Bone marrow (tissue), 2 donors: ENCODE results near the gene PRRT2.

Source experiments
- DNase-seq, 2 donors: peaks; one replicate each; lab custom pipeline; 2025; lab: John Stamatoyannopoulos, UW

PRRT2 gene

DNA sequence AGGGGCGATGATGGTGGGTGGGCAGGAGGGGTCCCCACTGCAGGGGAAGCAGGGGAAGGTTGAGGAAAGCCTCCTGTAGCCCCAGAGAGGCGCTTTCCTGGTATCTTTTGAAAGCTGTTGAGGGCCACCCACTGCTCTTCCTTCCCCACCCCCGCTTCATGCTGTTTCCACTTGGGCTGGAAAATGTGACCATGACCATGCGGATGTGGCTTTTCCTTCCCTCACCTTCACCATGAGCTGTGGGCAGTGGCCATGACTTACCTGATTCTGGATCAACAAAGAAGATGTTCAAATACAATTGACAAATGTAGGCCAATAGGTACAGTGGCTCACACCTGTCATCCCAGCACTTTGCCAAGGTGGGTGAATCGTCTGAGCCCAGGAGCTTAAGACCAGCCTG, 22.1 kb downstream of the PRRT2 start:
- DNase-seq = no peak

DNA sequence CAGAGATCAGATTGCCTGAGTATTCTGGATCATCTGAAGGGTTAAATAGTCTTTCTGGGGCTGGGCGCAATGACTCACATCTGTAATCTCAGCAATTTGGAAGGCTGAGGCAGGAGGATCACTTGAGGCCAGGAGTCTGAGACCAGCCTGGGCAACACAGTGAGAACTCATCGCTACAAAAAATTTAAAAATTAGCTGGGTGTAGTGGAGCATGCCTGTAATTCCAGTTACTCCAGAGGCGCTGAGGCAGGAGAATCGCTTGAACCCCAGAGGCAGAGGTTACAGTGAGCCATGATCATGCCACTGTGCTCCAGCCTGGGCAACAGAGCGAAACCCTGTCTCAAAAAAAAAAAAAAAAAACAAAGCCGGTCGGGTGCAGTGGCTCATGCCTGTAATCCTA, 23.9 kb downstream of the PRRT2 start:
- DNase-seq = no peak

DNA sequence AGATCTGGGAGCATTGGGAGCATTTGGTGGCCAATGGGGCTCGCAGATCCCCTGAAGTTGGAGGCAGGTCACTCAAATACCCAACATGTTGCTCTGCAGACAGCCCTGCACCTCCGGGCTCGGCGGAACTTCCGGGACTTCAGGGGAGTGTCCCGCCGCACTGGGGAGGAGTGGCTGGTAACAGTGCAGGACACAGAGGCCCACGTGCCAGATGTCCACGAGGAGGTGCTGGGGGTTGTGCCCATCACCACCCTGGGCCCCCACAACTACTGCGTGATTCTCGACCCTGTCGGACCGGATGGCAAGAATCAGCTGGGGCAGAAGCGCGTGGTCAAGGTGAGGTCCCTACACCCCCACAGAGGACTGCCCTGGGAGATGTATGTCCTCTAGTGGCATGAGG, 24.6 kb downstream of the PRRT2 start:
- no peak for DNase-seq

DNA sequence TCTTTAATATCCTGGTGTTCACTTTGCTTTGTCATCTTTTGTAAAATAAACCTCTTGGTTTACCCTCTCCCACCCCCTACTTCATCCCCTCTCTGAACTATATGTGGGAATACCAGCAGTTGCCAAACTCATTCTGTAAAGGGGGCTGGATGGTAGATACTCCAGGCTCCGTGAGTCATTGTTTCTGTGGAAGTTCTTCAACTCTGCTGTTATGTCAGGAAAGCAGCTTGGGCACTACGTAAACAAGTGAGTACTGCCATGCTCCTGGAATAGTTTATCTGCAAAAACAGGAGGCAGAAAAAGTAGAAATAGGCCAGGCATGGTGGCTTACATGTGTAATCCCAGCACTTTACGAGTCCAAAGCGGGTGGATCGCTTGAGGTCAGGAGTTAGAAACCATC, 25.8 kb downstream of the PRRT2 start:
- DNase-seq = no peak

DNA sequence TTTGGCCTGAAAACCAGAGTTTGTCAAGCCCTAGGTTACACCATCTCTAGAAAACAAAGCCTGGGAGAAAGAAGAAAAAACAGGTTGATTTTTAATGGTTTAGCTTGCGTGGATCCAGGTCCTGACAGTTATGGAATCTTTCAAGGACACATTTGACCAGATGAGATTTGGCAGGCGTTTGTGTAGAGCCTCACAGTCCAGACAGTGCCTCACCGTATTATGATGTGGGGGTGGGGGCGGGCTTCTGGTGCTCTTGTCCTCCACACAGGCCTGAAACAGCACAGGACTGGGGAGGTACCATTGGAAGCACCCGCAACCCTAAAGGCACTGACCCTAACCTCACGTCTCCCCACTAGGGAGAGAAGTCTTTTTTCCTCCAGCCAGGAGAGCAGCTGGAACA, 27.8 kb downstream of the PRRT2 start:
- DNase-seq = no peak

DNA sequence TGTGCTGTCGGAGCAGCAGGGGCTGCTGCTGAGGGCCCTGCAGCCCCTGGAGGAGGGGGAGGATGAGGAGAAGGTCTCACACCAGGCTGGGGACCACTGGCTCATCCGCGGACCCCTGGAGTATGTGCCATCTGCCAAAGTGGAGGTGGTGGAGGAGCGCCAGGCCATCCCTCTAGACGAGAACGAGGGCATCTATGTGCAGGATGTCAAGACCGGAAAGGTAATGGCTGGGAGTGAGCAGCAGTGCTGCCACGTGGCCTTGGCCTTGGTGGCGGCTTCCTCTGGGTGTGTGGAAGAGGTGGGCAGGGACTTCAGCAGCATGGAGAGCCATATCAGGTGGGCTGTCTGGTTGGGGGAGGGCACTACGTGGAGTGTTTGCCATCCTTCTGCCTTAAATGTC, 28.2 kb downstream of the PRRT2 start:
- no peak for DNase-seq

DNA sequence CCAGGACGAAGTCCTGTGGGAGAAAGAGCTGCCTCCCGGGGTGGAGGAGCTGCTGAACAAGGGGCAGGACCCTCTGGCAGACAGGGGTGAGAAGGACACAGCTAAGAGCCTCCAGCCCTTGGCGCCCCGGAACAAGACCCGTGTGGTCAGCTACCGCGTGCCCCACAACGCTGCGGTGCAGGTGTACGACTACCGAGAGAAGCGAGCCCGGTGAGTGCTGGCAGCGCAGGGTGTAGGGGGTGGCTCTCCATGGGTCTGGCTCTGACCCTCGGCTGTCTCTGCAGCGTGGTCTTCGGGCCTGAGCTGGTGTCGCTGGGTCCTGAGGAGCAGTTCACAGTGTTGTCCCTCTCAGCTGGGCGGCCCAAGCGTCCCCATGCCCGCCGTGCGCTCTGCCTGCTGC, 29.6 kb downstream of the PRRT2 start:
- DNase-seq = no peak

DNA sequence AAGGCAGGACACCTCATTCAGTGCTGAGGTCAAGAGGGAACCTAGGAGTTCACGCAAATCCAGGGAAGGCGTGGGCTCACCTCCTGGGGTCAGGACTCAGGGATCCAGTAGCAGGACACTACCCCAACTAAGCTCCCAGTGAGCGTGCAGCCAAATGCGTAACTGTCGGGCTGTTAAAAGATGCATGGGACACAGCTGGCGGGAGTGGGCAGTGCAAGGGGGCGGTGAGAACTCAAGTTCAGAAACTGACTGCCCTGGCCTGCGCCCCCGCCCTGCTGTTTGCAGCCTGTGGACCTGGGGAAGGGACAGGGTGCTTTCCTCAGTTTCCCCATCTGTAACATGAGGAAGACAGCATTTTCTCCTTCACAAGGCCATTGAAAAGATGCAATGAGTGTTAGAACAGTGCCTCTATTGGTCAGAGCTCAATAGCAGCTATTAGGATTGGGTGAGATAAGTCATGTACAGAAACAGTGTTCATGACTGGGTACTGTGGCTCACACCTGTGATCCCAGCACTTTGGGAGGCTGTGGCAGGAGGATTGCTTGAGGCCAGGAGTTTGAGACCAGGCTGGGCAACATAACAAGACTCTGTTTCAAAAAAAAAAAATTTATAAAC, 30.8 kb downstream of the PRRT2 start:
- no peak for DNase-seq

DNA sequence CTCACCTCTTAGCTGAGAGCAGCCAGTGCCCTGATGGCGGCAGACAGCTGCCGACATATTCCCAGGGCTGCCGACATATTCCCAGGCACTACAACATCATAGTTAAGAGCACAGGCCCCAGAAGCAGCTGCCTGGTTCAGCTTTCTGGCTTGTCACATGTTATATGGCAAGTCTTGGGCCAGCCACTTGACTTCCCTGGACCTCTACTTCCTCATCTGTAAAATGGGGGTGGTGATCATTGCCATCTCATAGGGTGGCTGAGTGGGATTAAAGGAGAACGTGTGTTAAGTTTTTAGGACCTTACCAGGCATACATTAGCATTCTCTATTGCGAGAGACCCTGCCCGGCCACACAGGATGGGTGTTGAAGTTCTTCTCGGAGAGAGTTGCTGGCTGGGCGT, 31.9 kb downstream of the PRRT2 start:
- no peak for DNase-seq

DNA sequence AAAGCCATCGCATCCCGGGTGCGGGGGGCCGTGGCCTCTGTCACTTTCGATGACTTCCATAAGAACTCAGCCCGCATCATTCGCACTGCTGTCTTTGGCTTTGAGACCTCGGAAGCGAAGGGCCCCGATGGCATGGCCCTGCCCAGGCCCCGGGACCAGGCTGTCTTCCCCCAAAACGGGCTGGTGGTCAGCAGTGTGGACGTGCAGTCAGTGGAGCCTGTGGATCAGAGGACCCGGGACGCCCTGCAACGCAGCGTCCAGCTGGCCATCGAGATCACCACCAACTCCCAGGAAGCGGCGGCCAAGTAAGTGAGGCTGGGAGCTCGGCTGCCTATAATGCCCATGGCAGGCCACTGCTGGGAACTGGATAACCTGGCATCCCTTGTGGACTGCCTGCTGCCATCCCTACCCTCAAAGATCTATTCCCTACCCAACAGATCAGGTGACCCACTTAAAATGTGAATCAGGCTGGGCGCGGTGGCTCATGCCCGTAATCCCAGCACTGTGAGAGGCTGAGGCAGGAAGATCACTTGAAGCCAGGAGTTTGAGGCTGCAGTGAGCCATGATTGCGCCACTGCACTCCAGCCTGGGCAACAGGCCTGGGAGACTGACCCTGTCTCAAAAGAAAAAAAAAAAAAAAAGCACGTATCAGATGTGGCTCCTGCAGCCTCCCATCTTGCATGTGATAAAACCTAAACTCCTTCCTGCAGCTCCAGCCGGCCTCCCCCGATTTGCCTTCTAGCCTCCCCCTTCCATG, 32.8 kb downstream of the PRRT2 start:
- no peak for DNase-seq

DNA sequence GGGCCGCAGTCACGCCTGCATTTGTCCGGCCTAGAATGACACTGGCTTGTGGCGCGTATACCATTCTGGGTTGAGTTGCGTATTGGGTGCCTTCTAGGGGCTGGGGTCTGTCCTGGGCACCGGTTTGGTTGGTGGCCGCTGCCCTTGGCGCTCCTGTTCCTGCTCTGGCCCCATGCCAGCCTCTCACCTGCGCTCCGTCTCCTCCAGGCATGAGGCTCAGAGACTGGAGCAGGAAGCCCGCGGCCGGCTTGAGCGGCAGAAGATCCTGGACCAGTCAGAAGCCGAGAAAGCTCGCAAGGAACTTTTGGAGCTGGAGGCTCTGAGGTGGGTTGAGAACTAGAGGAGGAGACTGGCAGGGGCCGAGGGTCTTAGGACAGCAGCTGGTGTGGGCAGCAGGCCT, 33.7 kb downstream of the PRRT2 start:
- DNase-seq = no peak

DNA sequence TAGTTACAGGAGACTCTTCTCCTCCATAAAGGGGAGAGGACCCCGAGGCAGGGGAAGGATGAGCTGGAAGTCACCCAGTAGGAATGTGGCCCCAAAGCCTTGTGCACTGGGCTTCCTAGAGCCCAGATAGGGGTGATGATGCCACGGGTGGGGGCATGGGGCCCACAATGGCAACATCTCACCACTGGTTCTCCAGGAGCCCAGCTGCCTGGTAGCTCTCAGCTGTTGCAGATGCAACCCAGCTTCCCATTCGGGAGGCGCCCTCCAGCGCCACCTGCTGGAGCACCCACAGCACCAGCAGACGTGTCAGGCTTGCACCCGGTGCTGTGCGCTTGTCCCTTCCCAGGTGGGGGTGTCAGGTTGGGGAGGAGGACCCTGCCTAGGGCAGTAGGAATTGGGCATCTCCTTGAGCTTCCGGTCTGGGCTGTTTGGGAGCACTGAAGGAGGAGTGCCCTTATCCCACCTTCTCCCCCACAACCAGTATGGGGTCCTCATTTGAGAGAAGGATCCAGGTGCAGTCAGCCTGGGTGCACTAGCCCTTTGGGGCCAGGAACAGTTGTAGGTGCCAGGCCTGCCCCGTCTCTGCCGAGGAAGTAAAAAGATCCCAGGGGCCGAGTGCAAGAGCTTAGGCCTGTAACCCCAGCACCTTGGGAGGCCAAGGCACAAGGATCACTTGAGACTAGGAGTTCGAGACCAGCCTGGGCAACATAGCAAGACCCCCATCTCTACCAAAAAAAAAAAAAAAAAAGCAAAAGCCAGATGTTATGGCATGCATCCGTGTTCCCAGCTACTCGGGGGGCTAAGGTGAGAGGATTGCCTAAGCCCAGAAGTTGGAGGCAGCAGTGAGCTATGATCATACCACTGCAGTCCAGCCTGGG, 36.7 kb downstream of the PRRT2 start:
- DNase-seq = peak; percentile 36 to 48

DNA sequence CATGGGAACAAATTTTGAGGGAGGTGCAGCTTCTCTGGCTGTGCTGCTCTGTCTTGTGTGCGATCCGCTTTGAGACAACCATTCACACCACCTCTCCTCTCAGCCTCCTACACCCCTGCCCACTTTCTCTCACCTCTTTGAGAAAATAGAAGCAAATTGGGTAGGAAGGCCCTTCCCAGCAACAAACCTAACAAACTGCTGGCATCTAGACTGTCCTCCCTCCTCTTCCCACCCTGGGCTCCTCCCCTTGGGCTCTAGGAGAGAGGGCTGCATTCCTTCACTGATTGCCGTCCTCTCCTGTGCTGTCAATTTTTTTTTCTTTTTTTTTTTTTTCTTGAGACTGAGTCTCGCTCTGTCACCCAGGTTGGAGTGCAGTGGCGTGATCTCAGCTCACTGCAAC, 37.5 kb downstream of the PRRT2 start:
- no peak for DNase-seq

DNA sequence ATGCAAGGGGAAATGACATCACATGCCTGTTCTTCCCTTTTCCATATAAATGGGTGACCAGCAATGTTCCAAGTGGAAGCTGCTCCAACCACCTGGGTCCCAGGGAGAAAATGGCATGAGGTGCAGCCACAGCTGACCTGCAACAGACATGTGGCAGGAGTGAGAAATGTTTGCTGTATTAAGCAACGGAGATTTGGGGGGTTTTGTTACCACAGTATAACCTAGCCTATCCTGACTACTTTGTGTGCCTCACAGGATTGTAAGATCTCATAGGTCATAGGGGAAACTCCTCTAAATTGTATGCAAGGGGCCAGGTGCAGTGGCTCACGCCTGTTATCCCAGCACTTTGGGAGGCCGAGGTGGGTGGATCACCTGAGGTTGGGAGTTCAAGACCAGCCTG, 39.0 kb downstream of the PRRT2 start:
- DNase-seq = no peak

DNA sequence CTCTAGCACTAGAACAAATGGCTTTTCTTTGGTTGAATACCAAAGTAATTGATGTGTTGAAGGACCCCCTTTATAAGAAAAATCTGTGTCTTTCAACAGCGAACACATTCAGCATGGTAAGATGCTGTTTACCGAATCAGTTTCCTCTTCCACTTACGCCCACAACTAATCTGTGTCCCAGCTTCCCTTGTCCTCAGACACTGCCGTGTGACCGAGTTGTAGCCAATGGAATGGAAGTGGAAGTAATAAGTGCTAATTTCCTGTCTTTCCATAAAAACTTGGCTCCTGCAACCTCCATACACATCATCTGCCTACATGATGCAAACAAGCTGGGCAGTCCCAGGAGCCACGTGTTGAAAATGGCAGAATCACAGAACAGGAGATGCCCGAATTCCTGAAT, 40.7 kb downstream of the PRRT2 start:
- no peak for DNase-seq

DNA sequence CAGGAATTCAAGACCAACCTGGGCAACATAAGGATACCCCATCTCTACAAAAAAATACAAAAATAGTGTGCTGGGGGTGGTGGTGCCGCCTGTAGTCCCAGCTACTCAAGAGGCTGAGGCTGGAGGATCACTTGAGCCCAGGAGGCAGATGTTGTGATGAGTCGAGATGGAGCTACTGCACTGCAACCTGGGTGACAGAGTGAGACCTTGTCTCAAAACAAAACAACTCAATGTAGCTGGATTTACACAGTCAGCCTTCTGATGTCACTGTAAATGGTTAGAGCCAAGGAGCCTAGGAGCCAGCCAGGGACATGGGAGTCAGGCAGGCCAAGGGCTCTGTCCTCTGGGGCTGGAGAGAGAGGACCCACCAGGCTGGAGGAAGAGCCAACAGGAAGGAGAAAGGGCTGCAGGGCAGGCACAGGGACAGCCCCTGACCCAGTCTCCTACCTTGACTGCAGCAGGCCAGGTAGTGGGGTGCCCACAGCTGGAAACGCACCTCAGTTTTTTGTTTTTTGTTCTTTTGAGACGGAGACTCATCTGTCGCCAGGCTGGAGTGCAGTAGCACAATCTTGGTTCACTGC, 42.6 kb downstream of the PRRT2 start:
- no peak for DNase-seq

DNA sequence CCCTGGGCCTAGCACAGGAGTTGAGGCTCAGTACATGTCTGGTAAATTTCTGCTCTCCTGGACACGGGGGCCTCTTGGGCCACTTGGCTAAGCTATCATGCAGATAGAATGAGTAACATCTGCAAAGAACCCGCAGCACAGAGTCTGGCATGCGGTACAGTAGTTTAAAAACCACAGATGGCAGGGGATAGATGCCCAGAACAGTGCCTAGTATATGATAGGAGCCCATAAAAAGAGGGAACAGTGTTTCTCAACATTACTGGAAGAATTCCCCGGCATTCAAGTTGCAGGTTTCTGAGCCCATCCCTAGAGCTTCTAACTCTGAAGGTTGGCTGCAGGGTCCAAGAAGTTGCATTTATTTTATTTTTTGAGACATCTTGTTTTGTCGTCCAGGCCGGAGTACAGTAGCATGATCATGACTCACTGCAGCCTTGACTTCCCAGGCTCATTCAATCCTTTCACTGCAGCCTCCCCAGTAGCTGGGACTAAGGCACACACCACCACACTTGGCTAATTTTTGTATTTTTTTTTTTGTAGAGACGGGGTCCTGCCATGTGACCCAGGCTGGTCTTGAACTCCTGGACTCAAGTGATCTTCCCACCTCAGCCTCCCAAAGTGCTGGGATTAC, 45.3 kb downstream of the PRRT2 start:
- DNase-seq = no peak

DNA sequence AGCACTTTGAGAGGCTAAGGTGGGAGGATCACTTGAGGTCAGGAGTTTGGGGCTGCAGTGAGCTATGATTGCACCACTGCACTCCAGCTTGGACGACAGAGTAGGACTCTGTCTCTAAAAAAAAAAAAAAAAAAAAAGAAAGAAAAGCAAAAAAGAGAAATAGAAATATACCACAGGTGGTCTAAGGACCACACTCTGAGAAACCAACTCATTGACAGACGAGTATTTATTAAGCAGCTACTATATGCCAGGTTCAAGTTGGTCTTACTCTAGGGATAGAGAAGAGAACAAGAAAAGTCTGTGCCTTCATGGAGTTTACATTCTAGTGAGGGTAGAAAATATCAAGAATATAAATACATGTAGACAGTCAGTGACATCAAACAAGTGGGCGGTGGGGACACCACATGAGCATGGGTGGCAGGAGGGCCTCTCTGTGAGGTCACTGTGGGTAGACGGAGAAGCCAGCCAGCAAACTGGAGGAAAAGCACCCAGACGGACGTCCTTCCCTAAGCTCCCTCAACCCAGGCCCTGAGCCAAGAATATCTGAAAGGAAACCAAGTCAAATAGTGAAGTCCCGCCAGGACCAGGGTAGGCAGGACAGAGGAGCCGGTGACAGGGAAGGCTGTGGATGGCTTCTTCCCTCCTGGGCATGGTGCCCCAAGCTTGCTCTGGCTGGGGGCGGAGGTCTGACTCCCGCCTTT, 46.3 kb downstream of the PRRT2 start:
- no peak for DNase-seq

DNA sequence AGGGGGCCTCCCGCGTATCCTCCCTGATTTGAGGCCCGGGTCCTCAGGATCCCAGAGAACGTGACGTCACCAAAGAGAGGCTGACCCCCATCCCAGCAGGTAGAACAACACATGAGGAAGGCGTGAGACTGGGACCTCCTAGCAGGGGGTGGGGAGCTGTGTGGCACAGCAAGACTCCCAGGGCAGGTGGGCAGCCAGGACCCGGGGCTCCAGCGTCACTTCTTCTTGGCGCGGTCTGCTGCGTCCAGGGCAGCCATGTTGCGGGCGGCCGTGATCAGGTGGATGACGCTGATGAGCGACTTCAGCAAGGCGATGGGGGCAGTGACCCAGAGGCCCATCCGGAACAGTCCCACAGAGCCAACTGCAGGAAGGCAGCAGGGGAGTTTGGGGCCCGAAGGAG, 47.0 kb downstream of the PRRT2 start:
- DNase-seq = no peak

DNA sequence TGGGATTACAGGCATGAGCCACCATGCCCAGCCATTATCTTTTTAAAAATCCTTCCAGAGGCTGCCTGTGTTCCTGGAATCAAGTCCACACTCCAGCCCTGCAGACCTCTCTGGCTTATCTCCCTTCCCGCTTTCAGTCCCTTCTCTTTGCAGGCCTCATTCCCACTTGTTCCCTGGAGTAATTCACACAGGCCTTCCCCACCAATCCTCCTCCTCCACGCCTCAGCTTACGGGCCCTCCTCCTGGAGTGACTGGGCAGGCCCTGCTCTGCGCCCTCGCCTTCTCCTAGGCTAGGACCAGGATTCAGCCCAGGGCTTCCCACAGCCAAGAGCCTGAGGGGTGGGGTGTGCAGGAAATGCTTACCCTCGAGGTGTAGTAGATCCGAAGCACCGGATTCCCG, 48.2 kb downstream of the PRRT2 start:
- no peak for DNase-seq

DNA sequence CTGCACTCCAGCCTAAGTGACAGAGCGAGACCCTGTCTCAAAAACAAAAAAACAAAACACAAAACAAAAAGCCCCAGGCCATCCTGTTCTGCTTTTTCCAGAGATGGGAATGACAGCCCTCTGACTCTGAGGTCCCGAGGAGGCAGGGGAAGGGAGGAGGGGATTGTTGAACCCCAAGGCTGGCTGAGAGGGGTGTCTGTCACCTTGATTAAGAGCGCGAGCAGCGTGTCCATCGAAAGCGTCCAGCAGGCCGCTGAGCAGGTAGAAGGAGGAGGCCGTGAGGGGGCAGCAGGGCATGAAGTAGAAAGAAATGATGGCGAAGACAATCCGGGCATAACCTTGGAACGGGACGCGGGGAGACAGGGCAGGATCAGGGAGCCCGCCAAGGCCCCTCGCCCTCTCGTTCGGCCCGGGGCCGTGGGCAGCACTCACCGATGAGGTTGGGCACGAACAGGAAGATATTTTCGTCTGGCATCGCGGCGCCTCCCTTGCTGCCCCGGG, 50.4 kb downstream of the PRRT2 start:
- DNase-seq = no peak
